Activated naive CD8-positive, alpha-beta T cell treated with anti-CD3 and anti-CD28 coated beads, Interleukin-2, amount 50 U/mL, for 24 hours (primary cell): Measurements from ENCODE around the gene TBC1D3I.
"Not testable (repeated sequence)": the region's sequence is repeated elsewhere in the genome, so short reads cannot be mapped to it uniquely, and the experiment has no call there.

Source experiments
- ATAC-seq: fragments of 150-1000 bp; cut with Tn5 transposase; one replicate; pipeline ENCODE4 v1.10.0; 2021
- DNase-seq: peaks from one replicate; pipeline ENCODE4 v3.0.0; 2021
- H3K27ac Mint-ChIP-seq: one replicate; pipeline ENCODE4 v1.8.0; 2021; ENCODE audit warnings: mild to moderate bottlenecking, mixed read lengths
- H3K27me3 Mint-ChIP-seq: one replicate; pipeline ENCODE4 v1.8.0; 2021; ENCODE audit warnings: mixed read lengths
- H3K36me3 Mint-ChIP-seq: one replicate; pipeline ENCODE4 v1.8.0; 2021; ENCODE audit warnings: low read depth, mixed read lengths
- H3K4me1 Mint-ChIP-seq: one replicate; pipeline ENCODE4 v1.8.0; 2021; ENCODE audit warnings: mixed read lengths
- H3K4me3 Mint-ChIP-seq: one replicate; pipeline ENCODE4 v1.8.0; 2021; ENCODE audit warnings: mild to moderate bottlenecking, moderate library complexity, mixed read lengths
- H3K9me3 Mint-ChIP-seq: one replicate; pipeline ENCODE4 v1.8.0; 2021; ENCODE audit warnings: mixed read lengths

Gene TBC1D3I

GRCh38 chr17:36212966-36213365 is 51.4 kb downstream of the TBC1D3I start:
- peaks cover 18% of the 10 kb centered on the region for H3K27me3 Mint-ChIP-seq
- no peak for ATAC-seq
- H3K9me3 Mint-ChIP-seq, result peaks cover 4% of the 10 kb centered on the region
- peak overlapping the region; percentile 73 for H3K4me3 Mint-ChIP-seq
- peaks cover 2% of the 10 kb centered on the region for H3K36me3 Mint-ChIP-seq
- H3K4me1 Mint-ChIP-seq, result peaks cover 31% of the 10 kb centered on the region
- H3K27ac Mint-ChIP-seq, result peak overlapping the region; percentile 3
- DNase-seq, result no peak

- ATAC-seq (no peak), DNase-seq (no peak)
- Mint-ChIP-seq H3K4me1 (peaks cover 34% of the 10 kb centered on the region), H3K27ac (no peak overlapping the region), H3K27me3 (peaks cover 20% of the 10 kb centered on the region), H3K4me3 (peak overlapping the region; percentile 73), H3K9me3 (no peaks in the 10 kb centered on the region), H3K36me3 (no peaks in the 10 kb centered on the region)
These were observed 52.1 kb downstream of the TBC1D3I start for GRCh38 chr17:36212272-36212605.

DNA sequence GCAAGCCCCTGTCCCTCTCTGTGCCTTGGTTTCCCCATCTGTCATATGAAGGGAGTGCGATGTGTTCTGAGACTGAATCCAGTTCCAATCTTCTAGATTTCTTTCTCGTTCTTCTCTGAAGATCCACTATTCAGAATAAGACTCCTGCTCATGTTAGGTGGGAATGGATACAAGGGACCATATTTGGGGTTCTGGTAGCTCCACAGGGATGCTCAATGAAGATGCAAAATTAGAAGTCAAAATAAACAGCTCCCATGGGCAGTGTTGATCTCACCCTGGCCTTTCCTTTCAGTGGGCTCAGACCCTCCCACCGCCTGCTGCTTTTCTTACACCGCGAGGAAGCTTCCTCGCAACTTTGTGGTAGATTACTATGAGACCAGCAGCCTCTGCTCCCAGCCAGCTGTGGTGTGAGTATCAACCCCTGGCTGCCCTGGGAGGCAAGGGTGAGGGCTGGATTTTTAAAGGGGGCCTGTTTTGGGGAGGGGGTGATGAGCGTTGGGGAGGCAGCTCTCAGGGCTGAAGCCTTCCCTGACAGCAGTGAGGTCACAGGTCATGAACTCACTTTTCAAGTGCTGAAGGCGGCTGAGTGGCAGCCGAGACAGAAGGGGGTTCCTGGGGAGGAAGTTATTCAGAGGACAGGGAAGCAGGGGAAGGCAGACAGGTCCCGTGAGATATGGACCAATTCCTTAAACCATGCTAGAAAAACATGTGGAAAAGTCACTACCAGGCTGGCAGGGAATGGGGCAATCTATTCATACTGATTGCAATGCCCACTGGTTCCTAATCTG is 52.7 kb downstream of the TBC1D3I start:
- peak; percentile 6 for ATAC-seq
- not testable (repeated sequence) for DNase-seq, H3K36me3 Mint-ChIP-seq, H3K9me3 Mint-ChIP-seq
- peak overlapping the region; percentile 73 for H3K4me3 Mint-ChIP-seq
- H3K27ac Mint-ChIP-seq, result peak overlapping the region; percentile 47
- H3K4me1 Mint-ChIP-seq, result peaks cover 39% of the 10 kb centered on the region
- peaks cover 23% of the 10 kb centered on the region for H3K27me3 Mint-ChIP-seq

- Mint-ChIP-seq H3K27ac (peak within 1 kb of the TSS; percentile 67), H3K27me3 (peaks cover 27% of the 10 kb centered on the region), H3K4me3 (peak within 1 kb of the TSS; percentile 73), H3K4me1 (peaks cover 50% of the 10 kb centered on the region)
- not testable (repeated sequence) for DNase-seq, H3K9me3 Mint-ChIP-seq, H3K36me3 Mint-ChIP-seq
- ATAC-seq, result peak; percentile 67
These were observed 53.7 kb downstream of the TBC1D3I start, which contains the start of gene CCL4L2 for GRCh38 chr17:36210439-36211211. TSS of gene CCL4L2 (plus strand) at chr17:36211063.

DNA sequence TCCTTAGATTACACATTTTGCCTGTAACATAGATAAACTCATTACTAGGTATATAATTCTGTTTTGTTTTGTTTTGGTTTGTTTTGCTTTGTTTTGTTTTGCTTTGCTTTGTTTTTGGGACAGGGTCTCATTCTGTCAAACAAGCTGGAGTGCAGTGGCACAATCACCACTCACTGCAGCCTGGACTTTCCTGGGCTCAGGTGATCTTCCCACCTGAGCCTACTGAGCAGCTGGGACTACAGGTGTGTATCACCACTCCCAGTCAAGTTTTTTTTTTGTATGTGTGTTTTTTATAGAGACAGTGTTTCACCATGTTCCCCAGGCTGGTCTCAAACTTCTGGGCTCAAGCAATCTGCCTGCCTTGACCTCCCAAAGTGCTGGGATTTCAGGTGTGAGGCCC is 54.8 kb downstream of the TBC1D3I start:
- peaks cover 50% of the 10 kb centered on the region for H3K4me1 Mint-ChIP-seq
- H3K4me3 Mint-ChIP-seq, result no peak overlapping the region
- DNase-seq, result no peak
- H3K9me3 Mint-ChIP-seq, result no peaks in the 10 kb centered on the region
- no peaks in the 10 kb centered on the region for H3K36me3 Mint-ChIP-seq
- peaks cover 23% of the 10 kb centered on the region for H3K27me3 Mint-ChIP-seq
- no peak overlapping the region for H3K27ac Mint-ChIP-seq
- no peak for ATAC-seq

DNA sequence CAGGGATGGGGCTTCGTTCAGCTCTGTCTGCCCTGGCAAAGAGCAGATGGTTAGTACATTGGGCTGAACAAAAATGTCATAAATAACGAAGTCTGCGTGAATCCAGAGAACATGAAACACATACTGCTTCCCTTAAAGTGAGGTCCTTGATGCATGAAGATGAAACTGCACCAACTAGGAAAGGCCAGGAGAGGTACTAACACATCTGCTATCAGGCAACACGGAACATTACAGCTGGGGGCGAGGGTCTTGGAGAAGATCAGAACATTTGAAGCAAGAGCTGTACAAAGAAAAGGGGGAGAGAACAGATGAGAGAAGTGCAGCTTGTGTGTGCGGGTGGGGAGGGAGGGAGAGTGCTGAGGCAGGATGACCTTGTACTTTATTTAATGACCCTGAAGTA is 57.0 kb downstream of the TBC1D3I start:
- not testable (repeated sequence) for H3K9me3 Mint-ChIP-seq, H3K4me3 Mint-ChIP-seq, H3K36me3 Mint-ChIP-seq, ATAC-seq, H3K27ac Mint-ChIP-seq, DNase-seq
- Mint-ChIP-seq H3K4me1 (peaks cover 59% of the 10 kb centered on the region), H3K27me3 (peaks cover 16% of the 10 kb centered on the region)

- H3K27ac Mint-ChIP-seq, H3K4me3 Mint-ChIP-seq, H3K9me3 Mint-ChIP-seq, DNase-seq, H3K36me3 Mint-ChIP-seq: not testable (repeated sequence)
- Mint-ChIP-seq H3K4me1 (peaks cover 61% of the 10 kb centered on the region), H3K27me3 (peaks cover 11% of the 10 kb centered on the region)
- peak; percentile 62 for ATAC-seq
These were observed 57.9 kb downstream of the TBC1D3I start for GRCh38 chr17:36206486-36206821.

DNA sequence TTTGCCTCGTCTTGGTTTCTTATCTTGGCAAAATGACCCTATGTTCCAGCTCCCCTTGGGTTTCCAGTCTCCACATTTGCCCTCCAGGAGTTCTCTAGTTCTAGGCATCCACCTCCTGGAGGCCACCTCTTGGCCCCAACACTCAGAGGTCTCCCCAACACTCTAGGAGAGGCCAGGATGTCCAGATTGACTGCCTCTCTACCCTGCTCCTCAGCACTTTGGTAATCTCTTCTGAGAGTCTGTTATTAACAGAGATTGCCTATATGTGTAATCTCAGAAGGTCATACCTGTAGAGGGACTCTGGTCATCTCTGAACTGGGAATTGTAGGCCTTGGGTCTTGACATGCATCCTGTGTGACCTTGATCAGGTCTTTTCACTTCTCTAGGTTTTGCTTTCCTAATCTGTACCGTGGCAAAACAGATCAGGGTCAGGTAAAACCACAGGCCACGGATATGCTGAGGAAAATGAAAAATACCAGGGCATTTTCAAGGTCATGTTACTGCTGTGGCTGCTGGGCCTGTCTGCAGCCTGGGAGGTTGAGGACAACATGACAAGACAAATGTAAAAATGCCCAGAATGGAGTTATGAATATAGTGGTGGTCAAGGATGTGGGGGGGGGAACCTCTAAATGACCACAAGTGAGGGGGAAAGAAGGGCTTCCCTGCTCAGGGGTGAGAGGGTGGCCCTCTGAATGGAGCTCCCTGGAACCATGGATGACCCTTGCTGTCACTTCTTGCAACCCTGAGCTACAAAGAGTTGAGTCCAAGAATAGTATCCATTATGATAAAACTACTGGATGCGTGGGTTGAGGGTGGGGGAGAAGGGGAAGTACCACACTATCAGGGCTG is 58.5 kb downstream of the TBC1D3I start:
- H3K4me3 Mint-ChIP-seq, result no peak overlapping the region
- no peaks in the 10 kb centered on the region for H3K9me3 Mint-ChIP-seq
- peaks cover 13% of the 10 kb centered on the region for H3K27me3 Mint-ChIP-seq
- H3K4me1 Mint-ChIP-seq, result peaks cover 62% of the 10 kb centered on the region
- ATAC-seq (no peak), DNase-seq (no peak)
- no peaks in the 10 kb centered on the region for H3K36me3 Mint-ChIP-seq
- H3K27ac Mint-ChIP-seq, result no peak overlapping the region

DNA sequence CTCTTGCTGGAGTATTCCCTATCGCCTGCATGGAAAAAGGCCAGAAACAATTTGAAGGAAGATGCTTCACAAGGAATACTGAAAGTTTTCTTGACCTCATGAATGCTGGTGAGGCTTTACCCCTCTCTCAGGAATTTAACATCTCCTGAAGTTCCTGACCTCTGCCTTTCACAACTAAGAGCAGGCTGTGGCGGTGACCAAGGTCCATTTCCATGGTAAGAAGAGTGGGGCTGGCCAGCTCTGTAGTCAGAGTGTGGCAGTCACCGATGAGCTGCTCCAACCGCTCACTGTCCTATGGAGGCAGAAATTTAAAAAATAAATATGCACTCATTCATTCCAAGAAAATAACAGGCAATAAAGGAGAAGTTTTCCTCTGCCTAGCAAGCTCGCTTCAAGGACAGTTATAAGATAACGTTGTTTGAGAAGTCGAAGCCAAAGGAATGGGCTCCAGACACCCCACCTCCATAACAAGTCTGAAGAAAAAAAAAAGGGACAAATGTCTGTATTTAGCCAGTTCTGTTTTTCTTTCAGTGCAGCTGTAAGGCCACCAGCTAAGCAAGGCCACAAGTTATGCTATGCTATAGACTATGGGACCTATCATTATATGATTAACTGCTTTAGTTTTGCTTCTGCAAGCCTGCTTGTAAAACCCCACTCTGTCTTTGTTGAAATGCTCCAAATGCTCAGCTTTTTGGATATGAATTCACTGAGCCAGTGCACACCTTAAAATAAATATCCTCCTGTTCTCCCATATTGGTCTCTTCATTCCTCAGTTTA is 59.5 kb downstream of the TBC1D3I start:
- peaks cover 12% of the 10 kb centered on the region for H3K27me3 Mint-ChIP-seq
- no peaks in the 10 kb centered on the region for H3K9me3 Mint-ChIP-seq
- H3K4me1 Mint-ChIP-seq, result peaks cover 57% of the 10 kb centered on the region
- H3K36me3 Mint-ChIP-seq, result no peaks in the 10 kb centered on the region
- no peak overlapping the region for H3K4me3 Mint-ChIP-seq
- no peak for DNase-seq
- H3K27ac Mint-ChIP-seq, result no peak overlapping the region
- no peak for ATAC-seq
